Measurements from ENCODE around the gene HSD3B7. TPM values are rescaled to one million over a fixed set of nuclear protein-coding genes. Genes with fewer than 3 reads are reported as not detected.

HSD3B7 gene
- total and polyA plus RNA-seq, 12 donors = 2.7 to 78.8 (median 32.8) TPM

DNA sequence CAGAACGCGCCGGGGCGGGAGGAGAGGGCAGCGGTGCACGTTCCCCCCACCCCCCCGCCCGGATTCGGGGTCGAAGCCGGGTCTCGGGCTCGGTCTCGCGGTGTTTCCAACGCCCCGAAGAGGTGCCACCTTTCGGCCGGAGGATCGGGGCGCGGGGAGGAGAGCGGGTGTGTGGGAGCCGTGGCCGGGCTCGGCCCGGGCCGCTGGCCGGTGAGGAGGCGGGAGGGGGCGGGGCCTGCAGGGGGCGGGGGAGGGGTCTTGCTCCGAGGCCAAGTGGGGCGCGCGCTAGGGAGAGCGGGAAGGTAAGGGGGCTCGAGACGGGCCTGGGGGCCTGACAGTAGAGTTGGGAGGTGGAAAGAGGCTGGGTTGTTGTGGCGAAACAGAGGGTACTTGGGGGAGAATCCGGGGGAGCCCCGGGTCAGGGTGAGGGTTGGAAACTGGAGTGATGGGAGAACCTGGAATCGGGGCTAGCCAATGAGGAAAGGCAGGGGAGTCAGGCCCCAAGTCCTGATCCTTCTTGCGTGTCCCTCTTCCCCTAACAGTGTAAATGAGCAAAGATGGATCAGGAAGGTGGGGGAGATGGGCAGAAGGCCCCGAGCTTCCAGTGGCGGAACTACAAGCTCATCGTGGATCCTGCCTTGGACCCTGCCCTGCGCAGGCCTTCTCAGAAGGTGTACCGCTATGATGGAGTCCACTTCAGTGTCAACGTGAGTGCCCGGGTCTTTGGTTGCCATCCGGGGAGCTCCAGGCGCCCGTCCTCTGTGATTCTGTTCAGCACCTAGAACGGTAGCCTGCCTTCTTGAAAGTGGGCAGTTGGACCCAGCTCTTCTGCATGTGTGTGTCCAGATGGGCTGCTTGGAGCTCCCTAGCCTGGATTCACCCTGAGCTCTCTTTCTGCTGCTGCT, 26.6 kb upstream of the HSD3B7 start:
- WGBS, 4 donors = 8 to 22% (median 12%) methylated on average over 19 to 53 of the region's 55 CpGs
- Histone ChIP-seq H3K27me3 (no peaks in the 10 kb centered on the region), H3K9me3 (replicated peaks in 1 of 3) (no peaks in the 10 kb centered on the region), H3K4me1 (replicated peaks in 1 of 2) (peaks cover 14 to 23% of the 10 kb centered on the region in 2 donors), H3K36me3 (replicated peaks in 1 of 2) (peaks cover 0 to 47% of the 10 kb centered on the region in 2 donors), H3K27ac (peak overlapping the region in 4 of 5 donors; percentile 97 to 99 (median 98)), H3K4me3 (peak overlapping the region in 2 of 4 donors; percentile 93)
- intact Hi-C loops (cut with DNase I) = no loop called here
- DNase-seq = peak in 6 of 7 donors; percentile 56 to 75 (median 70)
- TF ChIP-seq POLR2A (IDR thresholded peaks at IDR 0.05) = no peak
- TF ChIP-seq, protein P1, sequence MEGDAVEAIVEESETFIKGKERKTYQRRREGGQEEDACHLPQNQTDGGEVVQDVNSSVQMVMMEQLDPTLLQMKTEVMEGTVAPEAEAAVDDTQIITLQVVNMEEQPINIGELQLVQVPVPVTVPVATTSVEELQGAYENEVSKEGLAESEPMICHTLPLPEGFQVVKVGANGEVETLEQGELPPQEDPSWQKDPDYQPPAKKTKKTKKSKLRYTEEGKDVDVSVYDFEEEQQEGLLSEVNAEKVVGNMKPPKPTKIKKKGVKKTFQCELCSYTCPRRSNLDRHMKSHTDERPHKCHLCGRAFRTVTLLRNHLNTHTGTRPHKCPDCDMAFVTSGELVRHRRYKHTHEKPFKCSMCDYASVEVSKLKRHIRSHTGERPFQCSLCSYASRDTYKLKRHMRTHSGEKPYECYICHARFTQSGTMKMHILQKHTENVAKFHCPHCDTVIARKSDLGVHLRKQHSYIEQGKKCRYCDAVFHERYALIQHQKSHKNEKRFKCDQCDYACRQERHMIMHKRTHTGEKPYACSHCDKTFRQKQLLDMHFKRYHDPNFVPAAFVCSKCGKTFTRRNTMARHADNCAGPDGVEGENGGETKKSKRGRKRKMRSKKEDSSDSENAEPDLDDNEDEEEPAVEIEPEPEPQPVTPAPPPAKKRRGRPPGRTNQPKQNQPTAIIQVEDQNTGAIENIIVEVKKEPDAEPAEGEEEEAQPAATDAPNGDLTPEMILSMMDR (IDR thresholded peaks at IDR 0.05) = no peak

DNA sequence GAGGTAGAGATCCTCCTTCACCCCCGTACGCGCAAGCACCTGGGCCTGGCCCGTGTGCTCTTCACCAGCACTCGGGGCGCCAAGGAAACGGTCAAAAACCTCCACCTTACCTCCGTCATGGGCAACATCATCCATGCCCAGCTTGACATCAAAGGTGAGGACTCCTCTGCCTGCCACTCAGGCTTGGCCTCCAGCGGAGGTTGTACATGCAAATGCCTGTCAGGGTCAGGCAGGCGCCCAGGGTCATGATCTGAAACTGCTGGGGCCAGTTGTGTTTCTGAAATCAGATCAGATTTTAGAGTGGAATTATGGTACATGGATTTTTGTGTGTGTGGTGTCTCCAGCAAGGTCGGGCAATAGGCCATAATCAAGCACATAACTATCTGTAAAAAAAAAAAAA, 23.6 kb upstream of the HSD3B7 start:
- Histone ChIP-seq H3K4me3 (no peak overlapping the region), H3K27ac (no peak overlapping the region), H3K36me3 (replicated peaks in 1 of 2) (peaks cover 0 to 77% of the 10 kb centered on the region in 2 donors), H3K4me1 (replicated peaks in 1 of 2) (peaks cover 10 to 18% of the 10 kb centered on the region in 2 donors), H3K27me3 (no peaks in the 10 kb centered on the region), H3K9me3 (replicated peaks in 1 of 3) (no peaks in the 10 kb centered on the region)
- intact Hi-C loops (cut with DNase I) = no loop called here
- DNase-seq = no peak
- 90 to 91% (median 91%) methylated on average over 11 of the region's 11 CpGs for WGBS, 4 donors
- TF ChIP-seq POLR2A (IDR thresholded peaks at IDR 0.05) = no peak
- TF ChIP-seq, protein P1 (IDR thresholded peaks at IDR 0.05) = no peak

DNA sequence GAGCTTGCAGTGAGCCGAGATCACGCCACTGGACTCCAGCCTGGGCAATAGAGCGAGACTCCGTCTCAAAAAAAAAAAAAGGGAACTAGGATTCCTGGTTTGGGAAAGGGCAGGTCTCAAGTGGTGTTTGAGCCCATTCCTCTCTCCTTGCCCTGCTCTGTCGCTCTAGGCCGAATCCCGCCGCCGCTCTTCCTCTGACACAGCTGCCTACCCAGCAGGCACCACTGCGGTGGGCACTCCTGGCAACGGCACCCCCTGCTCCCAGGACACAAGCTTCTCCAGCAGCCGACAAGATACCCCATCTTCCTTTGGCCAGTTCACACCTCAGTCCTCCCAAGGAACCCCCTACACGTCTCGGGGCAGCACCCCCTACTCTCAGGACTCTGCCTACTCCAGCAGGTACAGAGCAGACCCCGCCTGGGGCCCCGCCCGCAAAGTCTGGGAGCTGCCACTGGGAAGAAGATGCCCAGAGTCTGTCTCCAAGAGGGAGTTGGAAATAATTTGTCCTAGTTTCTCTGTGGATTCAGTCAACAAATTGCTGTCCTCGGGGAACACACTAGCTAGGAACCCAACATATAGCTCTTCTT, 21.0 kb upstream of the HSD3B7 start:
- DNase-seq = no peak
- no peaks in the 10 kb centered on the region for H3K9me3 ChIP-seq (replicated peaks in 1 of 3)
- TF ChIP-seq, protein P1 (IDR thresholded peaks at IDR 0.05) = no peak
- TF ChIP-seq POLR2A (IDR thresholded peaks at IDR 0.05) = no peak
- H3K36me3 ChIP-seq (replicated peaks in 1 of 2) = peaks cover 0 to 100% of the 10 kb centered on the region in 2 donors
- H3K27me3 ChIP-seq = no peaks in the 10 kb centered on the region
- H3K4me1 ChIP-seq (replicated peaks in 1 of 2) = peaks cover 3 to 5% of the 10 kb centered on the region in 2 donors
- 88 to 95% (median 94%) methylated on average over 17 to 18 of the region's 18 CpGs for WGBS, 4 donors
- no peak overlapping the region for H3K27ac ChIP-seq
- intact Hi-C loops (cut with DNase I) = no loop called here
- H3K4me3 ChIP-seq = no peak overlapping the region

DNA sequence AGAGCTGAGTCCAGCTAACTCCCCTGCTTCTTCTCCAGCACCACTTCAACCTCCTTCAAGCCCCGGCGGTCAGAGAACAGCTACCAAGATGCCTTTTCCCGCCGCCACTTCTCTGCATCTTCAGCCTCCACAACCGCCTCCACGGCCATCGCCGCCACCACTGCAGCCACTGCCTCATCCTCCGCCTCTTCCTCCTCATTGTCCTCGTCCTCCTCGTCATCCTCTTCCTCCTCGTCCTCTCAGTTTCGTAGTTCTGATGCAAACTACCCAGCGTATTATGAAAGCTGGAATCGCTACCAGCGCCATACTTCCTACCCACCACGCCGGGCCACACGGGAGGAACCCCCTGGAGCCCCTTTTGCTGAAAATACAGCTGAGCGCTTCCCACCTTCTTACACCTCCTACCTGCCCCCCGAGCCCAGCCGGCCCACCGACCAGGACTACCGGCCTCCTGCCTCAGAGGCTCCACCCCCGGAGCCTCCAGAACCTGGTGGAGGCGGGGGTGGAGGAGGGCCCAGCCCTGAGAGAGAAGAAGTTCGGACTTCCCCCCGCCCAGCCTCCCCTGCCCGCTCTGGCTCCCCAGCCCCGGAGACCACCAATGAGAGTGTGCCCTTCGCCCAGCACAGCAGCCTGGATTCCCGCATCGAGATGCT, 20.3 kb upstream of the HSD3B7 start:
- H3K36me3 ChIP-seq (replicated peaks in 1 of 2) = peaks cover 0 to 100% of the 10 kb centered on the region in 2 donors
- H3K4me3 ChIP-seq = no peak overlapping the region
- TF ChIP-seq, protein P1 (IDR thresholded peaks at IDR 0.05) = no peak
- TF ChIP-seq POLR2A (IDR thresholded peaks at IDR 0.05) = no peak
- no peak for DNase-seq
- no peaks in the 10 kb centered on the region for H3K27me3 ChIP-seq
- no peaks in the 10 kb centered on the region for H3K4me1 ChIP-seq (replicated peaks in 1 of 2)
- 86 to 90% (median 89%) methylated on average over 32 to 33 of the region's 33 CpGs for WGBS, 4 donors
- intact Hi-C loops (cut with DNase I) = no loop called here
- H3K9me3 ChIP-seq (replicated peaks in 1 of 3) = no peaks in the 10 kb centered on the region
- no peak overlapping the region for H3K27ac ChIP-seq

All from adrenal gland (tissue), 12 donors.